ENCODE results near the gene FHIP1B.

- TF ChIP-seq CTCF (conservative IDR thresholded peaks at IDR 0.05; ENCODE audit: low read length) (no peak), EZH2phosphoT487 (IDR thresholded peaks at IDR 0.05; ENCODE audit: borderline replicate concordance, low read depth, low read length) (no peak)
Measured at GRCh38 chr11:6224421-6224820, 10.0 kb downstream of the FHIP1B start.
